ENCODE results near the gene DCST1.

DNA sequence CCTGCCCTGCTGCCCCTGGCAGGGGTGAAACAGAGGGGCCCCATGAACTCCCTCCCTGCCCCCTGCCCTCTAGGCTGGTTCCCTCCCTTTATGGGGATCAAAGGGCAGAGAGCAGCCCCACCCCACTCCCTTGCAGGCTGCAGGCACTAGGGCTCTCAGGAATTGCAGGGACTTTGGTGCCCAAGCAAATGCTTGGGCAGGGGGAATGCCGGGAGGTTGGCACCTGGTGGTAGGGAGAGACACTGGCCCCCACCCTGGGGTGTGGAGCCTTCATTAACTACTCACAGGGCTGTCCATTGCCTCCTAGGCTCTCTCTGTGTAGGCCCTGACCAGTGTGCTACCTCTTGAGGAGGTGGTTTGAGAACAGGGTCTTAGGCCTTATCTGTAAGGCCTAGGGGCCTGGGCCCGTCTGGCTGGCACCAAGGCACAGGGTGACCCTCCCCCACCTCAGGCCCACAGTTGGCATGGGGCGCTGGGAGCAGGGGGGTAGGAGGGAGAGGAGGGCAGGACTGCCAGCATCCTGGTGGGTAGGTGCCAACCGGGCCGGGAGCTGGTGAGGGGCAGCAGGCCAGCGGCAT lies 26.3 kb upstream of the DCST1 start:
- TF ChIP-seq, protein P1, sequence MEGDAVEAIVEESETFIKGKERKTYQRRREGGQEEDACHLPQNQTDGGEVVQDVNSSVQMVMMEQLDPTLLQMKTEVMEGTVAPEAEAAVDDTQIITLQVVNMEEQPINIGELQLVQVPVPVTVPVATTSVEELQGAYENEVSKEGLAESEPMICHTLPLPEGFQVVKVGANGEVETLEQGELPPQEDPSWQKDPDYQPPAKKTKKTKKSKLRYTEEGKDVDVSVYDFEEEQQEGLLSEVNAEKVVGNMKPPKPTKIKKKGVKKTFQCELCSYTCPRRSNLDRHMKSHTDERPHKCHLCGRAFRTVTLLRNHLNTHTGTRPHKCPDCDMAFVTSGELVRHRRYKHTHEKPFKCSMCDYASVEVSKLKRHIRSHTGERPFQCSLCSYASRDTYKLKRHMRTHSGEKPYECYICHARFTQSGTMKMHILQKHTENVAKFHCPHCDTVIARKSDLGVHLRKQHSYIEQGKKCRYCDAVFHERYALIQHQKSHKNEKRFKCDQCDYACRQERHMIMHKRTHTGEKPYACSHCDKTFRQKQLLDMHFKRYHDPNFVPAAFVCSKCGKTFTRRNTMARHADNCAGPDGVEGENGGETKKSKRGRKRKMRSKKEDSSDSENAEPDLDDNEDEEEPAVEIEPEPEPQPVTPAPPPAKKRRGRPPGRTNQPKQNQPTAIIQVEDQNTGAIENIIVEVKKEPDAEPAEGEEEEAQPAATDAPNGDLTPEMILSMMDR (IDR thresholded peaks at IDR 0.05): no peak
- no peak for TF ChIP-seq POLR2A (IDR thresholded peaks at IDR 0.05)

Measured in body of pancreas (tissue), 4 donors.